ENCODE results near the gene ATAD5.
"Not testable (repeated sequence)": the region's sequence is repeated elsewhere in the genome, so short reads cannot be mapped to it uniquely, and the experiment has no call there.

ATAD5 gene

GRCh38 chr17:30917050-30917449, 85.3 kb downstream of the ATAD5 start:
- DNase-seq = no peak

DNA sequence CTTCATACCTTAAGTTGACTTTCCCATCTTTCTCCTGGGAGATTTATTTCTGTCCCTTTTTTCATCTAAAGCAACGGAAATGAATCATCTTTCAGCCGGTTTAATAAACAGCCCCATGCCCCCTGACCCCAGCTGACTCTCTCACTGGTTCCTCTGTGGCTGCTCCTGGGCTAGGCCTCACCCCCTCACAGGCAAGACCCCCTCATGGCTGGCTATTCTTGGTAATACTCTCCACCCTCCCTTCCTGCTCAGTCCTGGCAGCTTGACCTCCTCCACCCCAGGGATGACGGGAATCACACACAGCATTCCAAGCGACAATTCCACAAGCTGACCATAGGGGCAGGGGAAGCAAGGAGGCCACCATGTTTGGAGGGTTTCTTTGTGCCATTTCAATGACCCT, 88.5 kb downstream of the ATAD5 start:
- peak; percentile 7 for DNase-seq

DNA sequence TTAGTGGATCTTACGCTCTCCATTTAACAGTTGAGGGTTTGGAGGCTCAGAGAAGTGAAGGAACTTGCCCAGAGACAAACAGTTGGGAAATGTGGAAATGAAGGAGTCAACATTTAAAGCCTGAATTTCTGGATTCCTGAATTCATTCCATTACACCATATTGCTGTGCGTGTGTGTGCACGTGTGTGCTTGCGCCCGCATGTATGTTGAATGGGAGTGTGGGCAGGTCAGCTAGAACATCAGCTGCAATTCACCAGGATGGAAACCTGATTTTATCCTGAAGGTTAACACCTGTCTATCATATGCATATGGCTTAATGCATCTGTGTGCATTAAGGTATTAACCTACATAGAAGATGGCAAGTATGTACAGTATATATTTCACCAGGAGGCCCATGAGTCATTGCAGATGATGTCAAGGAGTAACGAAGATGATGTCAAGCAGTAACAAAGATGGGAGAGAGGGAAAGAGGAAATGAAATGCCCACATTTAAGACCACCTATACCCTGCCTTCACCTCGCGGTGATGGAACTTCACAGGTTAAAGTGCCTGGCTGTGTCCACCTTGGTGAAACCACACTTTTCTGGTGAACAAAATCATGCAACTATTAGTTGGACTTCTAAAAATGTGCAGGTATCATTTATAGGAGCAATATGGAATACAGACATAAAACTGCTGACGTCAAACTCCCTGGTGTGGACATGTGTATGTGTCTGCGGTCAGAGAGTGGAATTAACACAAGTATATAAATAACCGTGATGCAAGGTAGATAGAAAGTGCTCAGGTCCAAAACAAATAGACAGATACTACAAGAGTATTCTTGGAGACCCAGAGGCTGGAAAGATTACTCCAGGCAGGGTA, 89.1 kb downstream of the ATAD5 start:
- DNase-seq = no peak

DNA sequence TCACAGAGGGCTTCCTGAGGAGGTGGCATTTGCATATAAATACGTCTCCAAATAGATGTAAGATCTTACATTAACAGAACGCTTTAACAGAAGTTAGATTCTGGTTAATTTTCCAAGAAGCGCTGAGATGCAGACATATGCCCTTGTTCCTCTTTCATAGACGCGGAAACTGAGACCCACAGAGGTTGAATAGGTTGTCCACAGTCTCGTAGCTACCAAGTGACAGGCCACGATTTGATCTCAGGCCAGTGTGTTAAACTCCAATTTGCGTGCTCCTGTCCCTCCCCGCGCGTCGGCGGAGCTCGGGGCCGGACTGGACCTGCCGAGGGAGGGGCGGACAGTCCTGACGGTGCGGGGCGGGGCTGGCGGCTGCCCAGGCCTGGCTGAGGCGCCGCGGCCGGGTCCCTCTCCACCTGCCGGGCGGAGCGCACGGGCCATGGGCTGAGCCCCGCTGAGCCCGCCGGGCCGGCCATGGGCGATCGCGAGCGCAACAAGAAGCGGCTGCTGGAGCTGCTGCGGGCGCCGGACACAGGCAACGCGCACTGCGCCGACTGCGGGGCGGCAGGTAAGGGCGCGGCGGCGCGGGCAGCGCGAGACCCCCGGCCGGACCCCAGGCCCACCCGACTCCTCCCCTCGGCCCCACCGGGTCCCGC, 89.9 kb downstream of the ATAD5 start, which contains the start of gene ADAP2:
TSS of gene ADAP2 (plus strand) at position 402 of the 653 bp plus-strand sequence. CDS start at position 472, 70 bp downstream.
- DNase-seq = no peak

GRCh38 chr17:30922235-30923030, 90.7 kb downstream of the ATAD5 start:
- no peak for DNase-seq

DNA sequence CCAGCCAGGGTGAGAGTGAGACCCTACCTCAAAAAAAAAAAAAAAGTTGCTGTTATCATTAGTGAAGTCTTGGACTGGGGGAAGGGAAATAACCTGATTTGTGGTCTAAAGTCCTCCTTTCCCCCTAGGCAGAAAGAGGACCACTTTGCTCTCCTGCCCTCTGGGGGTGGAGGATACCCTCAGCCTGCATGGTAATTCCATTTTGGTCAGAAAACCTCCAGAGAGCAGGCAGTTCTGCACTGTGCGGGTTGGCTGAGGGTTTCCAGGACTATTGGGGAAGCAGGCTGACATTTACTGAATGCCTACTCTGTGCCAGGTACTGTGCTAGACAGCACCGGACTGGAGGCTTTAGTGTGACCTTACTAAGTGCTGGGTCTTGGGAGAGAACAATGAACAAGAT, 92.6 kb downstream of the ATAD5 start:
- DNase-seq = no peak

GRCh38 chr17:30926516-30926915, 94.8 kb downstream of the ATAD5 start:
- no peak for DNase-seq

- no peak for DNase-seq
Measured at GRCh38 chr17:30927756-30928155, 96.0 kb downstream of the ATAD5 start.

GRCh38 chr17:30928584-30928983, 96.8 kb downstream of the ATAD5 start:
- DNase-seq = no peak

GRCh38 chr17:30929081-30929633, 97.4 kb downstream of the ATAD5 start:
- no peak for DNase-seq

- DNase-seq = not testable (repeated sequence)
Measured at GRCh38 chr17:30929861-30930260, 98.1 kb downstream of the ATAD5 start.

- no peak for DNase-seq
Measured at GRCh38 chr17:30930495-30930894, 98.7 kb downstream of the ATAD5 start.

GRCh38 chr17:30931582-30931981, 99.8 kb downstream of the ATAD5 start:
- not testable (repeated sequence) for DNase-seq

GRCh38 chr17:30933966-30934365, 102.2 kb downstream of the ATAD5 start:
- no peak for DNase-seq

DNA sequence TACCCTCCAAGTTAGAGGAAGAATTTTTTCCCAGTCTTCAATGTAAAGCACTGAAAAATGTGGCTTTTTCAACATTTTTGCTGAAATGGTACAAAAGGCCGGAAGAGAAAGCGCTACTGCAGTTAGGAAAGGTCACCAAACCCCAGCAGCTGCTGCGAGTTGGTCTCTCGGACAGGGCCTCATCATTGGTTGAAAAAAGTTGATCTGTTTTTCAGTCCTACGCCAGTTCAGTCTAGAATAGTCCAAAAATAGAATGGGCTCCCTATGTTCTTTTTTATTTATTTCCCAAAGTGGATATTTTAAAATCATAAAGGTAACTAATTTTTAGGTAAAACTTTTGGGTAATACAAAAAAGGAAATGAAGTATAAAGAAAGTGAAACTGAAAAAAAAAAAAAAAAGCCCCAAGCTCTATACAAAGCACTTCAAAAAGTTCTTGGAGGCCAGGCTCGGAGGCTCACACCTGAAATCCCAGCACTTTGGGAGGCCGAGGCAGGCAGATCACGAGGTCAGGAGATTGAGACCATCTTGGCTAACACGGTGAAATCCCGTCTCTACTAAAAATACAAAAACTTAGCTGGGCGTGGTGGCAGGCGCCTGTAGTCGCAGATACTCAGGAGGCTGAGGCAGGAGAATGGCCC, 107.4 kb downstream of the ATAD5 start:
- no peak for DNase-seq

- DNase-seq = peak; percentile 8
Measured at GRCh38 chr17:30942308-30943079, 110.7 kb downstream of the ATAD5 start.
